ENCODE measurements around the gene KDM2B. TPM values are rescaled to one million over a fixed set of nuclear protein-coding genes. Genes with fewer than 3 reads are reported as not detected.

KDM2B gene
- total and polyA plus RNA-seq, 2 of the 8 experiments (the other 6 are each of a cell fraction or from before 2014, with no cell fraction given), result 111 to 162 TPM

DNA sequence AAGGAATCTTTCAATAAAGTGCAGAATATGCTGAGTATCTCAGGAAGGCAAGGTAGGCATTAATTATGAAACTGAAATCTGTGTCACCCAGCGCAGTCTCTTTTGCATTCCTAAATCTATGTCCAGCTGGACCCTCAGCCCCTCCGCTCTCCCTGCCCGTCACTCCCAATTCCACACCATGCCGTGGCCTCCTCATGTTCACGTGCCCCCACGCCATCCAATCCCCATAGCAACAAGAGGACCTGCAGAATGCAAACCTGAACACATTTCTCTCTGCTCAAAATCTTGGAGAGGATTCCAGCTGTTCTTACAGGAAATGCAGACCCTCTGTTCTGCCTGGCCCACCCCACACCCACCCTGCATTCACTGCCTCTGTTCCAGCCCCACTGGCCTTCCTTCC is 35.3 kb downstream of the KDM2B start (continued):
- TF ChIP-seq POU5F1 (IDR thresholded peaks at IDR 0.05; ENCODE audit: low read depth, low read length) (no peak), FOSL1 (IDR thresholded peaks at IDR 0.05; ENCODE audit: insufficient read depth, low read depth, low read length) (no peak), RFX5 (IDR thresholded peaks at IDR 0.05; ENCODE audit: borderline replicate concordance, low read depth, low read length) (no peak), BCL11A (IDR thresholded peaks at IDR 0.05; ENCODE audit: low read depth in 2 of 2, low read length in 2 of 2) (no peak), POLR2AphosphoS5 (IDR thresholded peaks at IDR 0.05; ENCODE audit: low read depth, low read length) (no peak), SAP30 (IDR thresholded peaks at IDR 0.05; ENCODE audit: insufficient read depth, insufficient replicate concordance, low read length) (no peak)
